ENCODE results near the gene MED15. TPM values are rescaled to one million over a fixed set of nuclear protein-coding genes. Genes with fewer than 3 reads are reported as not detected.

Gene MED15
- total RNA-seq, 2 experiments from 2014 or later: 93.3 to 97.4 TPM

DNA sequence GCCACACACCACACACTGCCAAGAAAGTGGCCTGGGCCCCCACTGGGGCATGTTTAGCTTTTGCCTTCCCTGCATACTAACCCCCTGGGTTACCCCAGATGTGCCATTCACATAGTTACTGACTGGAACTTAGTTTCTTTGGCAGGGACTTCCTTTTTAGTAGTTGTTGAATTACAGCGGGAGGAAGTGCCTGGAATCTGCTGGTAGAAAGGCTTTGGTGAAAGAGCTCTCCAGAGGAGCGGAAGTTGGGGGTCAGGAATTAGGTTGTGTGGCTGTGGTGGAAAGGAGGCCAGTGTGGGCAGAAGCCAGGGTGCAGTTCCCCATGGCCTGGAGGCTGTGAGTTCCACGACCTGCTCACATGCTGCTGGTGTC is 69.0 kb downstream of the MED15 start:
- intact Hi-C loops (cut with micrococcal nuclease): no loop called here
- CTCF ChIA-PET: interaction anchor here (0.6 to 0.9 kb wide), 2 partner anchors 103 to 257 kb away, joined by 3 read pairs; partner anchors contain the start of gene DGCR6L
- Mint-ChIP-seq H3K36me3 (peaks cover 46% of the 10 kb centered on the region), H3K27ac (no peak overlapping the region), H3K9me3 (no peaks in the 10 kb centered on the region), H3K27me3 (no peaks in the 10 kb centered on the region), H3K4me1 (ENCODE audit: low read depth) (peaks cover 22% of the 10 kb centered on the region), H3K4me3 (no peak overlapping the region)
- DNase-seq: no peak
- POLR2A ChIA-PET: no interaction called here

GRCh38 chr22:20577045-20577444 is 69.6 kb downstream of the MED15 start:
- H3K27ac Mint-ChIP-seq: no peak overlapping the region

DNA sequence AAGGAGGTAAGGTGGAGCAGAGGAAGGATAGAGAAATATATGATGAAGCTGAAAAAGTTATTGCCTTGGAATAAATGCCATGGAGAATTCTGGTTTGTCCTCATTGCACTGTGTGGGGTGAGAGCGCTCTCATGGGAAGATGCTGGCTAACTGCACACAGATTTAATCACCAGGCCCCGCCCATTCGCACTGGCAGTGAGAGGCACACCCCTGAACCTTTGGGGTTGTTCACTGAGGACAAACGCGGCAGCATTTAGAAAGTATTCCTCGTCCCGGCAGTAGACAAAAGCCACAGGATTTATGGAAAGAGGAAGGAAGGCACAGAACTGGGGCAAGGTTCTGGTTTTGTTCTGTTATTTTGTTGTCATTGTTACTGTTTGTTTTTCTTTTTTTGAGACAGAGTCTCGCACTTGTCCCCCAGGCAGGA is 70.2 kb downstream of the MED15 start:
- no peak overlapping the region for H3K27ac Mint-ChIP-seq
- POLR2A ChIA-PET: no interaction called here
- intact Hi-C loops (cut with micrococcal nuclease): no loop called here
- DNase-seq: no peak
- peaks cover 15% of the 10 kb centered on the region for H3K4me1 Mint-ChIP-seq (ENCODE audit: low read depth)
- no peaks in the 10 kb centered on the region for H3K27me3 Mint-ChIP-seq
- H3K36me3 Mint-ChIP-seq: peaks cover 38% of the 10 kb centered on the region
- CTCF ChIA-PET: no interaction called here
- H3K4me3 Mint-ChIP-seq: no peak overlapping the region
- no peaks in the 10 kb centered on the region for H3K9me3 Mint-ChIP-seq

More at GRCh38 chr22:20577045-20577444, 69.6 kb downstream of the MED15 start:
- ChIA-PET CTCF (interaction anchor here (0.9 kb wide), 1 partner anchor 257 kb away, joined by 3 read pairs; the partner anchor contains the start of gene DGCR6L), POLR2A (no interaction called here)
- DNase-seq: no peak
- H3K4me3 Mint-ChIP-seq: no peak overlapping the region
- H3K36me3 Mint-ChIP-seq: peaks cover 41% of the 10 kb centered on the region
- peaks cover 16% of the 10 kb centered on the region for H3K4me1 Mint-ChIP-seq (ENCODE audit: low read depth)
- H3K27me3 Mint-ChIP-seq: no peaks in the 10 kb centered on the region
- no peaks in the 10 kb centered on the region for H3K9me3 Mint-ChIP-seq
- intact Hi-C loops (cut with micrococcal nuclease): no loop called here

DNA sequence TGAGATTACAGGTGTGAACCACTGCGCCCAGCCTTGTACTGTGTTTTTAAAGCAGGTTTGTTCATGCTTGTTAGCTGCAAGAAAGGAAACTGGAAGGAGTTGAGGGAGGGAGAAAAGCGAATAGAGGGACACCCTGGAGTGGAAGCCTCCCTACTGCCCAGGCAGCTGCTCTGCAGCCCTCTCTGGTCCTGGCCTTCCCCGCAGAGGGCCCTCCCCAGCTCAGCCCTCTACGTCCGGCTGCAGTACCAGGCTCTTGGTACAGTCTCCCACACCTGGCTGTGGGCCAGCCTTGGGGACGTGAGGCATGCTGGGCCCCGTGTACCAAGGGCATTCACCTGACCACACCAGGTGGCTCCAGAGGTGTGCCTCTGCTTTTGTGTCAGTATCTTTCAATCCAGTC is 70.8 kb downstream of the MED15 start:
- intact Hi-C loops (cut with micrococcal nuclease): no loop called here

DNA sequence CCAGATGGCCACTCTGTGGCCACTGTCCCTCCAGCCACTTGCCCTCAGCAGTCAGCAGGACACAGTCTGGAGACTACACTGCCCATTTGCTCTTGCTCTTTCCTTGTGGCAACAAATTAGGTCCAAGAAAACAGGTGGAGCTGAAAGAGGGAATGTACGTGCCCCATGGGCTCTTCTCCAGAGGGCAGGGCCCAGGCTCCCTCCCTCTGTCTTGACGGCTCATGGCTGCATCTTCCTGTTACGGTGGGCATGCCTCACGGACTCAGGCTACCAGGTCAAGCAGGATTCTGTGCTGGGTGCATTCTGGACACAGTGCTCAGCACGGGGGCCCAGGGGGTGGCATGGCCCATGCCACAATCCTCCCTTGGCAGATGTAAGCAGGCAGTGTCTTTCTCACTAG is 71.3 kb downstream of the MED15 start:
- intact Hi-C loops (cut with micrococcal nuclease): no loop called here
- H3K9me3 Mint-ChIP-seq: no peaks in the 10 kb centered on the region
- H3K36me3 Mint-ChIP-seq: peaks cover 34% of the 10 kb centered on the region
- no peak overlapping the region for H3K4me3 Mint-ChIP-seq
- ChIA-PET CTCF (interaction anchor here (1.1 kb wide), 1 partner anchor 165 kb away, joined by 3 read pairs; no protein-coding TSS in a partner anchor), POLR2A (no interaction called here)
- DNase-seq: no peak
- no peaks in the 10 kb centered on the region for H3K27me3 Mint-ChIP-seq
- H3K4me1 Mint-ChIP-seq (ENCODE audit: low read depth): peaks cover 15% of the 10 kb centered on the region
- no peak overlapping the region for H3K27ac Mint-ChIP-seq

More for the DNA sequence above, 70.8 kb downstream of the MED15 start:
- H3K4me1 Mint-ChIP-seq (ENCODE audit: low read depth): peaks cover 15% of the 10 kb centered on the region
- H3K9me3 Mint-ChIP-seq: no peaks in the 10 kb centered on the region
- ChIA-PET CTCF (no interaction called here), POLR2A (no interaction called here)
- DNase-seq: no peak
- no peaks in the 10 kb centered on the region for H3K27me3 Mint-ChIP-seq
- peaks cover 39% of the 10 kb centered on the region for H3K36me3 Mint-ChIP-seq
- H3K27ac Mint-ChIP-seq: no peak overlapping the region
- no peak overlapping the region for H3K4me3 Mint-ChIP-seq

- peaks cover 15% of the 10 kb centered on the region for H3K4me1 Mint-ChIP-seq (ENCODE audit: low read depth)
- ChIA-PET CTCF (interaction anchor here (0.9 to 2.7 kb wide), 3 partner anchors 8 to 164 kb away, joined by 3 to 9 read pairs (median 4); no protein-coding TSS in a partner anchor), POLR2A (no interaction called here)
- DNase-seq: no peak
- H3K27me3 Mint-ChIP-seq: no peaks in the 10 kb centered on the region
- H3K9me3 Mint-ChIP-seq: no peaks in the 10 kb centered on the region
- no peak overlapping the region for H3K4me3 Mint-ChIP-seq
- H3K36me3 Mint-ChIP-seq: peaks cover 32% of the 10 kb centered on the region
- no peak overlapping the region for H3K27ac Mint-ChIP-seq
- intact Hi-C loops (cut with micrococcal nuclease): no loop called here
Measured at GRCh38 chr22:20579273-20580120, 72.1 kb downstream of the MED15 start.

GRCh38 chr22:20580179-20580578 is 72.8 kb downstream of the MED15 start:
- POLR2A ChIA-PET: no interaction called here
- Mint-ChIP-seq H3K27ac (no peak overlapping the region), H3K9me3 (no peaks in the 10 kb centered on the region), H3K4me3 (no peak overlapping the region), H3K4me1 (ENCODE audit: low read depth) (peaks cover 12% of the 10 kb centered on the region), H3K36me3 (peaks cover 30% of the 10 kb centered on the region), H3K27me3 (no peaks in the 10 kb centered on the region)
- intact Hi-C loops (cut with micrococcal nuclease): no loop called here
- CTCF ChIA-PET: interaction anchor here (0.9 to 2.7 kb wide), 3 partner anchors 9 to 163 kb away, joined by 3 to 9 read pairs (median 4); no protein-coding TSS in a partner anchor
- DNase-seq: no peak

DNA sequence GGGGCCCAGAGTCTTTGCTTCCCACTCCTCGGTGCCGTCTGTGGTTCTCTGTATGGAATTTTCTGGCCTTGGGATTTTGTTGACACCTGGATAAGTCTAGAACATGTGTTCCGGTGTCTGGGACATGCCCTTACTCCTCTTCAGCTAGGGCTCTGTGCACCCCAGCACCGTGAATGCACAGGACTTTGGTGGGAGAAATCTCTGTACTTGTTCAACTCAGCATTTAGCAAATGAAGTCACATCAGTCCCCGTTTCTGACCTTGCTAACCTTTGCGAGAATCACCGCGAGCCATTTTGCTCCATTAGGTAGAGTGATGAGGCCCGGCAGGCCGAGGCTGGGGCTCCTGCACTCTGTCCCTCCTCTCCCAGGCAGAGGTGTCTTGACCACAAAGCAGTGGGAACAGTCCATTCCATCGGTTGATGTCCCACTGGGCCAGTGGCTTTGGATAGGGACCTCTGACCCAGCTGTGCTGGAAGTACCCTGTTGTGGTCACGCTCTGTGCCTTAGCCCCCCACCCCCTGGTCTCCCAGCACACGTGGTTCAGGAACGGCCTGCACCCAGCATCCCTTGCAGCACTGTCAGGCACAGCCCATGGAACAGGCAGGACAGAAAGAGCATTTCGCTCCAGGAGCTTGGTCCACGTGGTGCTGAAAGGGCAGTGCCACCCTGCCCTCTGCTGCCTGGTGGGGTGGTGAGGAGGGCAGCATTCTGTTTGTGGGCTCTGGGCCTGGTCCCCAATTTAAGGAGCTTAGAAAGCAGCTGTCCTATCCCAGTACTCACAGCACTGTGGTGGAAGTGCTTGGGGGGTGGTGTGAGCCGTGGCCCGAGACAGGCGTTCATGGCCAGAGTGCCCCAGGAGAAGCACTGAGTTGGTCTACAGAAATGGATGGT is 73.4 kb downstream of the MED15 start:
- H3K27ac Mint-ChIP-seq: no peak overlapping the region
- ChIA-PET POLR2A (no interaction called here), CTCF (interaction anchor here (2.7 kb wide), 1 partner anchor 10 kb away, joined by 9 read pairs; no protein-coding TSS in a partner anchor)
- peaks cover 12% of the 10 kb centered on the region for H3K4me1 Mint-ChIP-seq (ENCODE audit: low read depth)
- H3K4me3 Mint-ChIP-seq: no peak overlapping the region
- intact Hi-C loops (cut with micrococcal nuclease): no loop called here
- no peaks in the 10 kb centered on the region for H3K9me3 Mint-ChIP-seq
- peaks cover 30% of the 10 kb centered on the region for H3K36me3 Mint-ChIP-seq
- H3K27me3 Mint-ChIP-seq: no peaks in the 10 kb centered on the region
- DNase-seq: no peak

DNA sequence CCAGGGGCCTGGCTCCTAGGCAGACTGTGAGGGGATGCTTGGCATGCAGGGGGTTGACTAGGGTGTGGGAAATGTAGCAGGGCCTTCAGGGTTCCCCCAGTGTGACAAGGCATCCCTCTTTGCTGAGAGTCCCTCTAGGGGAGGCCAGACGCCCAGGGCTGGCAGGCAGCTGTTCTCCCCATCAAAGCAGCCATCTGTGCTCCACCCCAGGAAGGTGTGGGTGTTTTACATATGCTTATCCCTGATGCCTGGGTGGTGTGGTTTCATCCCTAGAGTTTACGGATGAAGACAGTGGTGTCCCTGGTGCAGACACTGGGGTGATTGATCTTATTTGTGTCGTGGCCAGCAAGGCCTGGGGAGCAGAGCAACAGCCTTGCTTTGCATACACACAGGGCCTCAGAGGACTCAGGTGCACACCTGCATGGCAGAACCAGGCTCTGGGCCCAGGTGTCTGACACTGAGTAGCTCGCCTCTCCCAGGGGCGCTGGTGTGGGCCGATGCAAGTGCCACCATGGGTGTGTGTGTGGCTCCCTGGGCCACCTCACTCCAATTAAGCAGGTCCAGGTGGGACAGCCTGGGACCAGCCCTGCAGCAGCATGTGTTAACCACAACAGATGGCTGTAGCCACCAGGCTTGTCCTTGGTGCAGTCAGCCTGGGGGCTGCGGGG is 74.2 kb downstream of the MED15 start:
- intact Hi-C loops (cut with micrococcal nuclease): no loop called here
- Mint-ChIP-seq H3K27me3 (no peaks in the 10 kb centered on the region), H3K4me3 (no peak overlapping the region), H3K36me3 (peaks cover 30% of the 10 kb centered on the region), H3K4me1 (ENCODE audit: low read depth) (peaks cover 12% of the 10 kb centered on the region), H3K9me3 (no peaks in the 10 kb centered on the region), H3K27ac (no peak overlapping the region)
- CTCF ChIA-PET: interaction anchor here (0.6 to 2.7 kb wide), 2 partner anchors 10 to 12 kb away, joined by 3 to 9 read pairs; no protein-coding TSS in a partner anchor
- no peak for DNase-seq
- POLR2A ChIA-PET: no interaction called here

GRCh38 chr22:20582171-20582511 is 74.7 kb downstream of the MED15 start:
- POLR2A ChIA-PET: no interaction called here
- intact Hi-C loops (cut with micrococcal nuclease): no loop called here
- Mint-ChIP-seq H3K9me3 (no peaks in the 10 kb centered on the region), H3K27ac (no peak overlapping the region), H3K36me3 (peaks cover 29% of the 10 kb centered on the region), H3K4me1 (ENCODE audit: low read depth) (peaks cover 12% of the 10 kb centered on the region), H3K4me3 (no peak overlapping the region), H3K27me3 (no peaks in the 10 kb centered on the region)
- CTCF ChIA-PET: interaction anchor here (0.6 to 1.1 kb wide), 2 partner anchors 12 to 14 kb away, joined by 3 to 4 read pairs; no protein-coding TSS in a partner anchor
- DNase-seq: no peak

- Mint-ChIP-seq H3K36me3 (peaks cover 28% of the 10 kb centered on the region), H3K27me3 (no peaks in the 10 kb centered on the region), H3K4me3 (no peak overlapping the region), H3K9me3 (no peaks in the 10 kb centered on the region), H3K4me1 (ENCODE audit: low read depth) (peaks cover 12% of the 10 kb centered on the region), H3K27ac (no peak overlapping the region)
- intact Hi-C loops (cut with micrococcal nuclease): no loop called here
- POLR2A ChIA-PET: no interaction called here
- CTCF ChIA-PET: interaction anchor here (1.0 to 1.4 kb wide), 3 partner anchors 11 to 18 kb away, joined by 3 to 8 read pairs (median 4); no protein-coding TSS in a partner anchor
- no peak for DNase-seq
Measured at GRCh38 chr22:20582520-20583361, 75.3 kb downstream of the MED15 start.

All from activated CD4-positive, alpha-beta memory T cell treated with anti-CD3 and anti-CD28 coated beads for 36 hours (primary cell).